Neural cell (in vitro differentiated cells): ENCODE results near the gene P3R3URF.

Source experiments
- CTCF ChIP-seq: fragments of 450-650 bp; IDR thresholded peaks from 2 replicates; pipeline ENCODE4 v1.5.1; 2014; ENCODE audit warnings: antibody characterized with exemption, mild to moderate bottlenecking, moderate library complexity; ENCODE audit not compliant: poor library complexity, severe bottlenecking
- EP300 ChIP-seq: fragments of 450-650 bp; conservative IDR thresholded peaks from 2 replicates; pipeline ENCODE4 v1.6.1; 2014; ENCODE audit warnings: antibody characterized with exemption, mild to moderate bottlenecking, moderate library complexity; ENCODE audit not compliant: poor library complexity, severe bottlenecking
- EZH2 ChIP-seq: fragments of 200-600, 300-800 bp; shearing (Covaris generic), sonication (generic); IDR thresholded peaks from 2 replicates; pipeline ENCODE4 v1.6.1; 2014; ENCODE audit warnings: antibody characterized with exemption, low read length, borderline replicate concordance, mild to moderate bottlenecking; ENCODE audit not compliant: insufficient read depth, poor library complexity, severe bottlenecking
- MXI1 ChIP-seq: fragments of 450-650 bp; conservative IDR thresholded peaks from 2 replicates; pipeline ENCODE4 v1.6.1; 2014; ENCODE audit warnings: antibody characterized with exemption, mild to moderate bottlenecking; ENCODE audit not compliant: poor library complexity, severe bottlenecking
- POLR2AphosphoS5 ChIP-seq: IDR thresholded peaks from 2 replicates; pipeline ENCODE4 v1.6.1; 2012
- REST ChIP-seq: IDR thresholded peaks from 2 replicates; pipeline ENCODE4 v1.6.1; 2012; ENCODE audit warnings: borderline replicate concordance
- SMC3 ChIP-seq: fragments of 450-650 bp; conservative IDR thresholded peaks from 2 replicates; pipeline ENCODE4 v1.6.1; 2014; ENCODE audit warnings: antibody characterized with exemption, mild to moderate bottlenecking, moderate library complexity; ENCODE audit not compliant: poor library complexity
- TAF1 ChIP-seq: IDR thresholded peaks from 2 replicates; pipeline ENCODE4 v1.6.1; 2012; ENCODE audit warnings: low read depth

- TF ChIP-seq POLR2AphosphoS5: no peak
- no peak for TF ChIP-seq CTCF
- TF ChIP-seq TAF1: no peak
- TF ChIP-seq EZH2: no peak
- TF ChIP-seq MXI1: no peak
- no peak for TF ChIP-seq REST
- no peak for TF ChIP-seq SMC3
- TF ChIP-seq EP300: no peak
Observed at GRCh38 chr1:46205791-46206190, 29.5 kb upstream of the P3R3URF start.
